HEK293T (cell line): Measurements from ENCODE around the gene ATIC.

ENCODE experiments used
- CTCF ChIA-PET: fragments of 350-600 bp; formaldehyde crosslinking; extraction: SDS; loops from one replicate; lab custom pipeline; 2021; ENCODE audit warnings: antibody characterized with exemption, inconsistent platforms; lab: Yijun Ruan, JAX
- POLR2A ChIA-PET: fragments of 350-600 bp; formaldehyde crosslinking; extraction: SDS; loops from one replicate; lab custom pipeline; 2020; ENCODE audit warnings: antibody characterized with exemption, inconsistent platforms; lab: Yijun Ruan, JAX
- DNase-seq: peaks from one replicate; pipeline ENCODE4 v3.0.0; 2012; ENCODE audit warnings: mixed read lengths; ENCODE audit errors: extremely low spot score
- ARNT ChIP-seq: fragments of 450-650 bp; IDR thresholded peaks from 2 replicates; pipeline ENCODE4 v1.6.1; 2017; ENCODE audit warnings: mild to moderate bottlenecking
- BHLHE40 ChIP-seq: fragments of 450-650 bp; IDR thresholded peaks from 2 replicates; pipeline ENCODE4 v1.6.1; 2016; ENCODE audit warnings: mild to moderate bottlenecking, moderate library complexity, borderline replicate concordance
- CTBP1 ChIP-seq: fragments of 450-650 bp; IDR thresholded peaks from 2 replicates; pipeline ENCODE4 v1.6.1; 2016; ENCODE audit warnings: borderline replicate concordance
- ELF4 ChIP-seq: fragments of 450-650 bp; IDR thresholded peaks from 2 replicates; pipeline ENCODE4 v1.6.1; 2017; ENCODE audit warnings: antibody characterized with exemption
- FOXA1 ChIP-seq: fragments of 450-650 bp; IDR thresholded peaks from 2 replicates; pipeline ENCODE4 v1.6.1; 2016; ENCODE audit warnings: mild to moderate bottlenecking
- FOXK2 ChIP-seq: fragments of 450-650 bp; IDR thresholded peaks from 2 replicates; pipeline ENCODE4 v1.6.1; 2016; ENCODE audit warnings: mild to moderate bottlenecking
- FOXM1 ChIP-seq: fragments of 450-650 bp; IDR thresholded peaks from 2 replicates; pipeline ENCODE4 v1.6.1; 2017; ENCODE audit warnings: mild to moderate bottlenecking, borderline replicate concordance
- HDGF ChIP-seq: fragments of 450-650 bp; IDR thresholded peaks from 2 replicates; pipeline ENCODE4 v1.6.1; 2017; ENCODE audit warnings: antibody characterized with exemption, borderline replicate concordance
- L3MBTL2 ChIP-seq: fragments of 450-650 bp; conservative IDR thresholded peaks from 2 replicates; pipeline ENCODE4 v1.6.1; 2016; ENCODE audit warnings: mild to moderate bottlenecking
- LEF1 ChIP-seq: fragments of 450-650 bp; IDR thresholded peaks from 2 replicates; pipeline ENCODE4 v1.6.1; 2017; ENCODE audit warnings: mild to moderate bottlenecking, borderline replicate concordance
- NFRKB ChIP-seq: fragments of 450-650 bp; IDR thresholded peaks from 2 replicates; pipeline ENCODE4 v1.6.1; 2016; ENCODE audit warnings: mild to moderate bottlenecking, moderate library complexity
- PKNOX1 ChIP-seq: fragments of 450-650 bp; IDR thresholded peaks from 2 replicates; pipeline ENCODE4 v1.6.1; 2016
- SP1 ChIP-seq: fragments of 450-650 bp; IDR thresholded peaks from 2 replicates; pipeline ENCODE4 v1.6.1; 2017
- SUZ12 ChIP-seq: fragments of 450-650 bp; IDR thresholded peaks from 2 replicates; pipeline ENCODE4 v1.6.1; 2016; ENCODE audit warnings: mild to moderate bottlenecking
- TARDBP ChIP-seq: fragments of 450-650 bp; IDR thresholded peaks from 2 replicates; pipeline ENCODE4 v1.6.1; 2016
- ZNF384 ChIP-seq: fragments of 450-650 bp; IDR thresholded peaks from 2 replicates; pipeline ENCODE4 v1.6.1; 2016

The ATIC gene

DNA sequence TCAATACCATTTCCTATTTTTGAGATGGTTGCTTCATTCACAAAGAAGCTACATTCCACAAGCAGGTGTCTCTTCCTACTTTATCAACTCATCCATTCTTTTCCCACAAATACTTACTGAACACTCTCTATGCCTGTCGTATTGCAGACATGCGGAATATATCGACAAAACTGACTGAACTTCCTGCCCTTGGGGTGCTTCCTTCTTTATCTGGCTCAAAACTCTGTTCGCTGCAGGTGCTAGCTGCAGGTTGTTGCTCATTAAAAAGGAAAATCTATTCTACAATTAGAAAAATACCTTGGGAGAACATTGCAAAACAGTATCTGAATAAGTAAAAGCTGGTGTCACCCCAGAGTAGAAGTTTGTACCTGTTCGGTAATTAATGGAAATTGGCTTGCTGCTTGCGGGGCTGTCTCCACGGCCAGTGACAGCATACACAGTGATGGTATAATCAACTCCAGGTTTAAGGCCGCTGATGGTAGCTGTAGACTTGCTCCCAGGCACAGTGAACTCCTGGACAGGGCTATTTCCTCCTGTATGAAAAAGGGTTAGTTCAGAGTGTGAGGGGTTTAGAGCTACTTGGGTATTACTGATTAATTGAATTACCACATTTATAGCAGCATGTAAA lies 71.9 kb downstream of the ATIC start:
- CTCF ChIA-PET = no interaction called here
- POLR2A ChIA-PET = no interaction called here
- TF ChIP-seq SUZ12 (no peak), LEF1 (no peak)
- DNase-seq = no peak

DNA sequence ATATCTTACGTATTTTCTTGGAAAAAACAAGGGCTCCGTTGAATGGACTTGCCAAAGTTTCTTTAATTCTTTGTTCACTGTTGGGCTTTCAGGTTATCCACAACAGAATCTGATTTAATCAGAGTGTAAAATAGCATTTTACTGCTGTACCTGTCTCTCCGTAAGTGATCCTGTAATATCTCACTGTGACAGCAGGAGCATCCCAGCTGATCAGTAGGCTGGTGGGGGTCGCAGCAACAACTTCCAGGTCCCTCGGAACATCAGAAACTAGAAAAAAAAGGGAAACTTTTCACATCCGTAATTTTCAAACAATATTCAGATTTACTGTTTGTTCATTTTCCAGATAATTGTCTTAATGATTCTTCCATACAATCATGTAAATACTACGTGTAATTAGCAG lies 72.9 kb downstream of the ATIC start:
- no peak for DNase-seq
- TF ChIP-seq TARDBP (no peak), SP1 (no peak), ZNF384 (no peak), FOXM1 (no peak), L3MBTL2 (no peak), ELF4 (no peak), SUZ12 (no peak), FOXK2 (no peak), NFRKB (no peak), CTBP1 (no peak), PKNOX1 (no peak), LEF1 (no peak), HDGF (no peak), FOXA1 (no peak), BHLHE40 (no peak), ARNT (no peak)
- ChIA-PET CTCF (no interaction called here), POLR2A (no interaction called here)

GRCh38 chr2:215386566-215386965 lies 74.7 kb downstream of the ATIC start:
- no peak for TF ChIP-seq HDGF
- no peak for TF ChIP-seq CTBP1
- TF ChIP-seq ZNF384 = no peak
- no peak for TF ChIP-seq L3MBTL2
- no peak for TF ChIP-seq ARNT
- TF ChIP-seq PKNOX1 = no peak
- ChIA-PET CTCF (no interaction called here), POLR2A (no interaction called here)
- no peak for DNase-seq

- TF ChIP-seq L3MBTL2 (no peak), FOXK2 (no peak), BHLHE40 (no peak), TARDBP (no peak), LEF1 (no peak), NFRKB (no peak), FOXA1 (no peak), ELF4 (no peak), FOXM1 (no peak)
- CTCF ChIA-PET = no interaction called here
- POLR2A ChIA-PET = no interaction called here
- no peak for DNase-seq
Observed at GRCh38 chr2:215388002-215388728, 76.3 kb downstream of the ATIC start.

DNA sequence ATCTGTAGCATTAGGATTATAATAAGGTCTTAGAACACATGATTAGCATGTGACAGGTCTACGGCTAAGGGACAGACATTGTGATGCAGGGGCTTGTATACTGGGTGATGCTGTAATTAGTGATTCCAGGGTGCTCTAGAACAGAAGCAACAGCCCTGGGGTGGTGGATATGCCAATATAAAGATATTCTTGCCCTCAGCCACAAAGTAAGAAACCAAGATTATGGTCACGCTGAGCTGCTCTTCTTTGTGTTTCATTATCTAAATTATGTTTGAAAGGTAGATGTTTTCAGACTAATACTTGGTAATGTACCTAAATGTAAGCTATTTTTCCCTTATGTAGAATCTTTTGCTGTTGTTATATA lies 78.7 kb downstream of the ATIC start:
- ChIA-PET POLR2A (no interaction called here), CTCF (no interaction called here)
- no peak for DNase-seq
- TF ChIP-seq ELF4 = no peak
- TF ChIP-seq BHLHE40 = no peak
- no peak for TF ChIP-seq CTBP1
- no peak for TF ChIP-seq ARNT
- no peak for TF ChIP-seq PKNOX1
- TF ChIP-seq LEF1 = no peak

DNA sequence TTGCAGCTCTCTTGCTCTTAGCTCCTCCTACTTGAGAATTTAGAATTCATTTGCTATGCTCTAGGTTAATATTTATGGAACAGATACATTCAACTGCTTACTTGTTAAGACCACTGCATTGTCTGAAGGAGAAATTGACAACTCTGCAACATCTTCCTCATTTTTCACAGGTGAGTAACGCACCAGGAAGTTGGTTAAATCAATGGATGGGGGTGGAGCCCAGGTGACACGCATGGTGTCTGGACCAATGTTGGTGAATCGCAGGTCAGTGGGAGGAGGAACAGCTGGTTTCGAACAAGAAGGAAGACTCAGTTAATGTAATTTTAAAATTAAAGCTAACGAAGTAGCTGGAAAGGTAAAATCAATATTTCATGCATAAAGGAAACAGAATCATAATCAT lies 79.7 kb downstream of the ATIC start:
- ChIA-PET POLR2A (no interaction called here), CTCF (no interaction called here)

More for the DNA sequence above, 79.7 kb downstream of the ATIC start:
- TF ChIP-seq SP1 = no peak
- no peak for TF ChIP-seq TARDBP
- no peak for TF ChIP-seq FOXK2
- TF ChIP-seq FOXM1 = no peak
- TF ChIP-seq L3MBTL2 = no peak
- no peak for TF ChIP-seq LEF1
- no peak for TF ChIP-seq SUZ12
- no peak for TF ChIP-seq CTBP1
- TF ChIP-seq PKNOX1 = no peak
- DNase-seq = no peak
